GM12801 (cell line): ENCODE measurements around the gene TTC9C.

Experiments used
- CTCF ChIP-seq: IDR thresholded peaks from one replicate; pipeline ENCODE4 v1.5.1; 2011; ENCODE audit warnings: control low read depth; ENCODE audit not compliant: insufficient read length; ENCODE audit errors: extremely low read depth

Gene TTC9C

GRCh38 chr11:62713343-62713742 is 14.9 kb upstream of the TTC9C start:
- no peak for TF ChIP-seq CTCF

GRCh38 chr11:62715150-62716130 is 12.8 kb upstream of the TTC9C start:
- TF ChIP-seq CTCF: no peak

- no peak for TF ChIP-seq CTCF
Observed at GRCh38 chr11:62716206-62716605, 12.1 kb upstream of the TTC9C start.

- TF ChIP-seq CTCF: no peak
Observed at GRCh38 chr11:62716816-62717215, 11.5 kb upstream of the TTC9C start.

GRCh38 chr11:62719302-62719978 is 8.8 kb upstream of the TTC9C start:
- TF ChIP-seq CTCF: no peak

GRCh38 chr11:62721994-62722393 is 6.3 kb upstream of the TTC9C start:
- no peak for TF ChIP-seq CTCF

GRCh38 chr11:62724171-62724570 is 4.1 kb upstream of the TTC9C start:
- no peak for TF ChIP-seq CTCF
